Calu3 (cell line): ENCODE measurements around the gene TPP2. TPM values are rescaled to one million over a fixed set of nuclear protein-coding genes. Genes with fewer than 3 reads are reported as not detected.

Experiments
- BruUV-seq: library from RNA; stranded (reverse); fragments of 400-500 nt; replicated peaks from 2 replicates; lab custom pipeline; 2021; lab: Mats Ljungman, UMichigan
- CTCF ChIA-PET: fragments of 300-600 bp; sonication (Branson Sonifier 250); formaldehyde crosslinking; loops from one replicate; lab custom pipeline; 2022; ENCODE audit warnings: antibody characterized with exemption; lab: Charles Lee
- DNase-seq: peaks from one replicate; pipeline ENCODE4 v3.0.0; 2022
- H3K27ac Mint-ChIP-seq: one replicate; pipeline ENCODE4 v1.8.0; 2022; ENCODE audit warnings: mixed read lengths; ENCODE audit not compliant: unreplicated experiment
- H3K27me3 Mint-ChIP-seq: one replicate; pipeline ENCODE4 v1.8.0; 2022; ENCODE audit warnings: mixed read lengths; ENCODE audit not compliant: unreplicated experiment
- H3K36me3 Mint-ChIP-seq: one replicate; pipeline ENCODE4 v1.8.0; 2022; ENCODE audit warnings: mild to moderate bottlenecking, moderate library complexity, mixed read lengths; ENCODE audit not compliant: insufficient read depth, unreplicated experiment
- H3K4me1 Mint-ChIP-seq: one replicate; pipeline ENCODE4 v1.8.0; 2022; ENCODE audit warnings: mild to moderate bottlenecking, low read depth, mixed read lengths; ENCODE audit not compliant: unreplicated experiment
- H3K4me3 Mint-ChIP-seq: one replicate; pipeline ENCODE4 v1.8.0; 2022; ENCODE audit warnings: mild to moderate bottlenecking, low read depth, moderate library complexity, mixed read lengths; ENCODE audit not compliant: unreplicated experiment
- H3K9me3 Mint-ChIP-seq: one replicate; pipeline ENCODE4 v1.8.0; 2022; ENCODE audit warnings: low read depth, mixed read lengths; ENCODE audit not compliant: unreplicated experiment
- CTCF ChIP-seq: fragments of 200-600 bp; IDR thresholded peaks from one replicate; pipeline ENCODE4 v1.8.0; 2022; ENCODE audit warnings: antibody characterized with exemption; ENCODE audit not compliant: unreplicated experiment
- intact Hi-C: fragments of 100-400 bp; cut with micrococcal nuclease; formaldehyde crosslinking; loops from one replicate; pipeline ENCODE4 v1.10.0; 2022; ENCODE audit not compliant: unreplicated experiment
- total RNA-seq: library from RNA; stranded (reverse); gene quantifications from 2 replicates; pipeline ENCODE4 v1.2.3, GENCODE V29; 2022

TPP2 gene
- total RNA-seq, 1 experiment from 2014 or later, result 17.3 TPM

- Mint-ChIP-seq H3K27ac (no peak overlapping the region), H3K4me1 (peaks cover 6% of the 10 kb centered on the region), H3K4me3 (no peak overlapping the region), H3K27me3 (no peaks in the 10 kb centered on the region), H3K36me3 (no peaks in the 10 kb centered on the region), H3K9me3 (no peaks in the 10 kb centered on the region)
- CTCF ChIA-PET, result interaction anchor here (0.6 kb wide), 3 partner anchors 10 to 143 kb away, joined by 3 to 5 read pairs (median 4); no protein-coding TSS in a partner anchor
- intact Hi-C loops, result loop anchor here (5.0 kb wide), 1 partner anchor 133 kb away; no protein-coding TSS in a partner anchor
- peak; percentile 2 for DNase-seq
- no peak for TF ChIP-seq CTCF
- BruUV-seq, result no TSS peak
Observed at GRCh38 chr13:102724923-102725322, 128.1 kb downstream of the TPP2 start.

GRCh38 chr13:102726430-102726829 is 129.6 kb downstream of the TPP2 start:
- intact Hi-C loops, result loop anchor here (2.0 to 5.0 kb wide), 2 partner anchors 120 to 134 kb away; partner anchors contain the start of gene ERCC5

More at GRCh38 chr13:102726430-102726829, 129.6 kb downstream of the TPP2 start:
- Mint-ChIP-seq H3K27me3 (no peaks in the 10 kb centered on the region), H3K9me3 (no peaks in the 10 kb centered on the region), H3K4me1 (peaks cover 7% of the 10 kb centered on the region), H3K4me3 (no peak overlapping the region), H3K27ac (no peak overlapping the region), H3K36me3 (no peaks in the 10 kb centered on the region)
- no peak for DNase-seq
- CTCF ChIA-PET, result interaction anchor here (0.7 kb wide), 1 partner anchor 59 kb away, joined by 4 read pairs; no protein-coding TSS in a partner anchor
- no peak for TF ChIP-seq CTCF
- BruUV-seq, result no TSS peak

Other genes starting within 250 kb of the TPP2 start
- gene FGF14, start 194.9 kb upstream of the TPP2 start, total RNA-seq, result 0.21 and 0.24 TPM in 2 replicates
- not detected in 2 replicates for gene METTL21C, start 98.1 kb downstream of the TPP2 start, total RNA-seq
- gene TEX30, start 176.8 kb downstream of the TPP2 start, total RNA-seq, result 7.4 and 7.9 TPM in 2 replicates
- gene POGLUT2, start 202.0 kb downstream of the TPP2 start, total RNA-seq, result 1.9 and 2.3 TPM in 2 replicates
- gene BIVM, start 202.1 kb downstream of the TPP2 start, total RNA-seq, result 11.0 and 12.6 TPM in 2 replicates
- 14.7 and 15.6 TPM in 2 replicates for gene ERCC5, start 249.0 kb downstream of the TPP2 start, total RNA-seq